NCI-H82 treated with DMSO at 0.1 percent for 48 hours (cell line): Measurements from ENCODE around the gene SLC30A2.
A peak's percentile ranks its signal among the peaks of the same experiment; 100 is the strongest.

Source experiments
- DNase-seq: peaks from one replicate; lab custom pipeline; 2025; ENCODE audit not compliant: unreplicated experiment; lab: John Stamatoyannopoulos, UW

The SLC30A2 gene

GRCh38 chr1:26070296-26070962 lies 24.5 kb upstream of the SLC30A2 start:
- peak; percentile 26 for DNase-seq

- no peak for DNase-seq
These were observed 24.0 kb upstream of the SLC30A2 start for GRCh38 chr1:26069941-26070295.

GRCh38 chr1:26067432-26067911 lies 21.6 kb upstream of the SLC30A2 start, which contains the start of gene TRIM63:
Gene TRIM63 (minus strand): TSS chr1:26067630. CDS start chr1:26067494, 136 bp downstream.
- no peak for DNase-seq

GRCh38 chr1:26066857-26067256 lies 20.9 kb upstream of the SLC30A2 start:
- DNase-seq: no peak

GRCh38 chr1:26066160-26066559 lies 20.2 kb upstream of the SLC30A2 start:
- no peak for DNase-seq

GRCh38 chr1:26064553-26064952 lies 18.6 kb upstream of the SLC30A2 start:
- DNase-seq: no peak

GRCh38 chr1:26060832-26061574 lies 15.1 kb upstream of the SLC30A2 start:
- DNase-seq: no peak

GRCh38 chr1:26059906-26060305 lies 14.0 kb upstream of the SLC30A2 start:
- DNase-seq: peak; percentile 6

GRCh38 chr1:26058052-26058595 lies 12.2 kb upstream of the SLC30A2 start:
- no peak for DNase-seq

- no peak for DNase-seq
These were observed 11.3 kb upstream of the SLC30A2 start for GRCh38 chr1:26057189-26057588.

- no peak for DNase-seq
These were observed 9.1 kb upstream of the SLC30A2 start for GRCh38 chr1:26055041-26055440.

- no peak for DNase-seq
These were observed 8.0 kb upstream of the SLC30A2 start for GRCh38 chr1:26053718-26054560.

- DNase-seq: no peak
These were observed 4.3 kb upstream of the SLC30A2 start for GRCh38 chr1:26050248-26050640.

- no peak for DNase-seq
These were observed 3.8 kb upstream of the SLC30A2 start for GRCh38 chr1:26049531-26050247.

GRCh38 chr1:26047278-26047874 lies 1.5 kb upstream of the SLC30A2 start:
- no peak for DNase-seq

GRCh38 chr1:26046246-26047095 lies 553 bp upstream of the SLC30A2 start:
- DNase-seq: no peak

- DNase-seq: no peak
These were observed 772 bp downstream of the SLC30A2 start for GRCh38 chr1:26044971-26045721.

GRCh38 chr1:26044414-26044813 lies 1.5 kb downstream of the SLC30A2 start:
- DNase-seq: no peak

- DNase-seq: no peak
These were observed 2.2 kb downstream of the SLC30A2 start for GRCh38 chr1:26043765-26044164.
